Left lung (tissue), 10 donors: ENCODE results near the gene MCM9. TPM values are rescaled to one million over a fixed set of nuclear protein-coding genes. Genes with fewer than 3 reads are reported as not detected.

Source experiments
- ATAC-seq: fragments of 200-7000 bp; cut with Tn5 transposase; one replicate; pipeline ENCODE4 v1.9.1; 2020; ENCODE audit warnings: moderate library complexity
- DNase-seq, 4 donors: peaks; one replicate each; pipeline ENCODE4 v3.0.0-alpha.2; 2013 to 2020
- H3K27ac ChIP-seq, 2 donors: fragments of 200-600 bp; sonication (generic) in 1 of 2; one replicate each; pipeline versions ENCODE4 v1.5.0 to v1.8.0; 2020 to 2021
- H3K27me3 ChIP-seq, 2 donors: fragments of 200-600 bp; sonication (generic) in 1 of 2; one replicate each; pipeline versions ENCODE4 v1.5.0 to v1.8.0; 2020 to 2021
- H3K36me3 ChIP-seq, 2 donors: fragments of 200-600 bp; sonication (generic) in 1 of 2; one replicate each; pipeline versions ENCODE4 v1.5.0 to v1.8.0; 2020 to 2021
- H3K4me1 ChIP-seq, 2 donors: fragments of 200-600 bp; one replicate each; pipeline ENCODE4 v1.8.0; 2021
- H3K4me3 ChIP-seq, 2 donors: fragments of 200-600 bp; sonication (generic) in 1 of 2; one replicate each; pipeline versions ENCODE4 v1.5.0 to v1.8.0; 2020 to 2021; ENCODE audit warnings: mild to moderate bottlenecking in 1 of 2
- H3K9me3 ChIP-seq, 2 donors: fragments of 200-600 bp; sonication (generic) in 1 of 2; one replicate each; pipeline versions ENCODE4 v1.5.0 to v1.8.0; 2020 to 2021
- CTCF ChIP-seq, 2 donors: fragments of 200-600 bp; sonication (generic) in 1 of 2; IDR thresholded peaks; one replicate each; pipeline versions ENCODE4 v1.5.0 to v1.8.0; 2021; ENCODE audit warnings: antibody characterized with exemption in 2 of 2
- intact Hi-C, 2 donors: fragments of 100-400 bp; cut with DNase I; formaldehyde crosslinking; loops; one replicate each; pipeline versions ENCODE4 v1.11.2 to v1.14.2; 2022
- polyA plus RNA-seq, 6 donors: library from polyadenylated mRNA; unstranded; fragments of 120-200 nt; gene quantifications; one replicate each; pipeline ENCODE4 v1.2.1, GENCODE V29; 2013; ENCODE audit not compliant: insufficient read length in 6 of 6
- total RNA-seq, 2 donors: library from RNA; stranded (reverse); fragmentation: NEBNext Ultra II Directional; extraction: Animal tissue kit (Norgen Biotek cat#: 25700); gene quantifications; one replicate each; pipeline ENCODE4 v1.2.1, GENCODE V29; 2021
- donor health status: DM: no; HTN: yes; CAD: no.
- donor health status: DM: no; HTN: no; CAD: no.

The MCM9 gene
- total and polyA plus RNA-seq, 8 donors, result 16.0 to 24.2 (median 20.7) TPM

GRCh38 chr6:118930680-118931079 is 4.3 kb downstream of the MCM9 start:
- intact Hi-C loops, result no loop called here
- peaks cover 0 to 59% of the 10 kb centered on the region in 2 donors for H3K36me3 ChIP-seq
- H3K4me3 ChIP-seq, result no peak overlapping the region
- ATAC-seq (no peak), DNase-seq (no peak)
- no peak for TF ChIP-seq CTCF (IDR thresholded peaks at IDR 0.05)
- H3K27me3 ChIP-seq, result no peaks in the 10 kb centered on the region
- H3K4me1 ChIP-seq, result peaks cover 4 to 28% of the 10 kb centered on the region in 2 donors
- H3K9me3 ChIP-seq, result no peaks in the 10 kb centered on the region
- H3K27ac ChIP-seq, result no peak overlapping the region

- no peak for TF ChIP-seq CTCF (IDR thresholded peaks at IDR 0.05)
- peaks cover 0 to 87% of the 10 kb centered on the region in 2 donors for H3K36me3 ChIP-seq
- no peaks in the 10 kb centered on the region for H3K9me3 ChIP-seq
- no peaks in the 10 kb centered on the region for H3K4me1 ChIP-seq
- ATAC-seq (no peak), DNase-seq (no peak)
- H3K27me3 ChIP-seq, result no peaks in the 10 kb centered on the region
- no peak overlapping the region for H3K27ac ChIP-seq
- intact Hi-C loops, result no loop called here
- no peak overlapping the region for H3K4me3 ChIP-seq
Measured at GRCh38 chr6:118923035-118923434, 11.9 kb downstream of the MCM9 start.

GRCh38 chr6:118921084-118921483 is 13.9 kb downstream of the MCM9 start:
- Histone ChIP-seq H3K27me3 (no peaks in the 10 kb centered on the region), H3K9me3 (no peaks in the 10 kb centered on the region), H3K4me3 (no peak overlapping the region), H3K27ac (no peak overlapping the region), H3K4me1 (no peaks in the 10 kb centered on the region), H3K36me3 (peaks cover 0 to 87% of the 10 kb centered on the region in 2 donors)
- DNase-seq (no peak), ATAC-seq (no peak)
- no peak for TF ChIP-seq CTCF (IDR thresholded peaks at IDR 0.05)
- intact Hi-C loops, result no loop called here

- DNase-seq (no peak), ATAC-seq (no peak)
- Histone ChIP-seq H3K36me3 (peaks cover 0 to 97% of the 10 kb centered on the region in 2 donors), H3K4me1 (no peaks in the 10 kb centered on the region), H3K4me3 (no peak overlapping the region), H3K9me3 (no peaks in the 10 kb centered on the region), H3K27me3 (no peaks in the 10 kb centered on the region), H3K27ac (no peak overlapping the region)
- TF ChIP-seq CTCF (IDR thresholded peaks at IDR 0.05), result no peak
- intact Hi-C loops, result no loop called here
Measured at GRCh38 chr6:118918329-118918725, 16.6 kb downstream of the MCM9 start.

GRCh38 chr6:118917546-118918328 is 17.2 kb downstream of the MCM9 start:
- Histone ChIP-seq H3K27me3 (no peaks in the 10 kb centered on the region), H3K9me3 (no peaks in the 10 kb centered on the region), H3K27ac (no peak overlapping the region), H3K4me1 (no peaks in the 10 kb centered on the region), H3K36me3 (peaks cover 0 to 96% of the 10 kb centered on the region in 2 donors), H3K4me3 (no peak overlapping the region)
- intact Hi-C loops, result no loop called here
- no peak for TF ChIP-seq CTCF (IDR thresholded peaks at IDR 0.05)
- no peak for ATAC-seq
- no peak for DNase-seq
